ENCODE results near the gene NCAPD3. TPM values are rescaled to one million over a fixed set of nuclear protein-coding genes. Genes with fewer than 3 reads are reported as not detected.
"Not testable (repeated sequence)": the region's sequence is repeated elsewhere in the genome, so short reads cannot be mapped to it uniquely, and the experiment has no call there.

NCAPD3 gene
- polyA plus RNA-seq, 12 donors, result 10.3 to 25.8 (median 18.5) TPM; not detected in 1

DNA sequence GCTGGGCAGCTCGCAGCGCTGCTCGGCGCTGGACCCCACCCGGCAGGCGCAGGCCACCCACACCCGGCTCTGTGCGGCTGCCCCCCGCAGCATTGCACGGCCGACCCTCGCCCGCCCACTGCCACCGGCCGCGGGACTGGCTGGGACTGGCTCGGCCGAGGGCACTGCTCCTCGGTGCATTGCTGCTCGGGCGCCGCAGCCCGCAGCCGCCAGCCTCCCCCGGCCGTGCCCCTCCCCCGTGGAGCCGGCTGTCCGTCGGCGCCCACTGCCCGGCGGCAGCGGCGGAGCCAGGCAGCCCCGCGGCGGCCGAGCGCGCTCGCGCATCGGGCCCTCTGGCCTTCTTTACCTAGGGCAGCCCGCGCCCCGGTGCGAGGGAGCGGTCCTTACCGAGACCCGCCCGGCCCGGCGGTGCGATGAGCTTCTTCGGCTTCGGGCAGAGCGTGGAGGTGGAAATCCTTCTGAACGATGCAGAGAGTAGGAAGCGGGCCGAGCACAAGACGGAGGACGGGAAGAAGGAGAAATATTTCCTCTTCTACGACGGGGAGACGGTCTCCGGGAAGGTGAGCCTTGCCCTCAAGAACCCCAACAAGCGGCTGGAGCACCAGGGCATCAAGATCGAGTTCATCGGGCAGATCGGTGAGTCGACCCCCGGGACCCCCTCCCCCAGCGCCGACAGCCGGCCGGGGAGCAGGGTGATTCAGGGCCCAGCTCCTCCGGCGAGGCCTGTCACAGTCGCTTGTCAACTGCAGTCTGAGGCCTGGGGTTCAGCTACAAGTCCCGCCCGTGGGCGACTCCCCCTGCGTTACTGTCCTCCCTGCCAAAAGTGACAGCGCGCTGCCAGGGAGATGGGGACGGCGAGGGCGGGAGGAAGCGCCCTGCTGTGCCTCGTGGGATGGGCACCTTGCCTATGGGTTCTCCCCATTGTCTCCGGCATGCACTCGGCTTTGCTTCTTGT is 1.2 kb upstream of the NCAPD3 start:
- DNase-seq, result peak; percentile 21

DNA sequence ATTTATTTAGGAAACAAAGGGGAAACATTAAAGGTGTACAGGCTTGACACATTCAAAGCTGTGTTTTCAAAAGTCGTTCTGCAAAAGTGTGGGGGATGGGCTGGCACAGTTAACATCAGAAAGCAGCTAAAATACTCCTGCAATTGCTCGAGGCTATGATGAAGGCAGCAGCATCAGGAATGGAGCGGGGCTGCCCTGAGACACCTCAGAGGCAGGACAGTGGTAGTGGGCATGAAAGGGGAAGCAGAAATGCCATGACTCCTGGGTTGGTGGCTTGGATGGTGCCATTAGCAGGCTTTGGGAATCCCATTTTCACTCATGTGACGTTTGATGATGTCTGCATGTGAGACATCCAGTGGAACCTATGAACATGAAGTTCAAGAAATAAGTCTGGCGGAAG is 646 bp downstream of the NCAPD3 start:
- no peak for DNase-seq

DNA sequence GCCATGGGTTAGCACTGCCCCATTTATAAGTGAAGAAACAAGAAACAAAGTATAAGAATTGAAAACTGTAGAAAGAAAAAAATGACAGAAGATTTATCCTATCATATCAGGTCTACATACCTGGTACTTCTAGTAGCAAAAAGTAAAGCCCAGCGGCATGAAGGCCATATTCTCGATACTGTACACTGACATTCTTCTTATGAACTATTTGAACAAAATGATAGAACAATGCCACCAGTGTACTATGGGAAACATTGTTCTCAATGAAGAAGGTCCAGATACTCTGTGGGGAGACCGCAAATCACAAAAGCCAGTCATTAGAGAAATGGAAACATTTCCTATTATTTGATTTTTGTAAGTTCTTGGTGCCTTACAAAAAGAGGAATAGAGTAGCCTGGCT is 7.0 kb downstream of the NCAPD3 start:
- DNase-seq, result no peak

DNA sequence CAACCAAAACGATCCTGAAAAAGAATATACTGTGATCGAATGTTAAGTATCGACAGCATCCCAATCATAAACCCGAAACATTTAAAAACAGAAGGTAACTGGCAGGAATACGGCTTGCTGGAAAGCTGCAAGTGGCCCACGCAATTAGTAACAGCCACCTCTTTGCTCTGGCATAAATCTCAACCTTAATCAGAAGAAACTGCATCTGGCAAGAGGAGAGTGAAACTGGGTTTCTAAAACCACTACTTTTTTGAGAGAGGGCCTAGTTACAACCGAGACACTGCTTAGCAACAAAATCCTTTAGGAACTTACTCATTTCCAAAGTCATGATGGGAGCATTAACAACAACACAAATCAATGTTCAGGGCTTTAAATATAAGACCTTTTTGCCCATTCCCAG is 7.9 kb downstream of the NCAPD3 start:
- DNase-seq, result no peak

DNA sequence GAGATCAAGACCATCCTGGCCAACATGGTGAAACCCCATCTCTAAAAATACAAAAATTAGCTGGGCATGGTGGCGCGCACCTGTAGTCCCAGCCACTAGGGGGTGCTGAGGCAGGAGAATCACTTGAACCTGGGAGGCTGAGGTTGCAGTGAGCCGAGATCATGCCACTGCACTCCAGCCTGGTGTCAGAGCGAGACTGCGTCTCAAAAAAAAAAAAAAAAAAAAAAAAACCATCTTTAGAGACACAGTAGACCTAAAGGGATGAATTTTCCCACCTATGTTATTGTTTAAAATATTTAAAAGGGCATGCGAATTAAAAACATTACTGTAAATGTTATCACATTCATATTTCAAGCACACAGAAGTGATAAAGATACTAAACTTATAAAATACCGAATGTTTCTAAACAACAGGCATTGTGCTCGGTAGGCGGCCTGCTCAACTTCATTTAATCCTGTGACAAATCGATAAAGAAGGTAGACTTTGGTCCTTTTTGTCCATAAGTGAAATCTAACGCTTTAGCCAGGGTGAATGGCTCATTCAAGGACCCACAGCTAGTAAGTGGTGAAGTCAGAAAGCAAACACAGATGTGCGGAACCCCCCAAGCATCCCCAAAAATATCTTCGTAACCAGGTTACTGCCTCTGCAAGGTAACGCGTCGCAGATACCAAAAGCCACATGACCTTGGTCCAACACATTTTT is 16.1 kb downstream of the NCAPD3 start:
- no peak for DNase-seq

DNA sequence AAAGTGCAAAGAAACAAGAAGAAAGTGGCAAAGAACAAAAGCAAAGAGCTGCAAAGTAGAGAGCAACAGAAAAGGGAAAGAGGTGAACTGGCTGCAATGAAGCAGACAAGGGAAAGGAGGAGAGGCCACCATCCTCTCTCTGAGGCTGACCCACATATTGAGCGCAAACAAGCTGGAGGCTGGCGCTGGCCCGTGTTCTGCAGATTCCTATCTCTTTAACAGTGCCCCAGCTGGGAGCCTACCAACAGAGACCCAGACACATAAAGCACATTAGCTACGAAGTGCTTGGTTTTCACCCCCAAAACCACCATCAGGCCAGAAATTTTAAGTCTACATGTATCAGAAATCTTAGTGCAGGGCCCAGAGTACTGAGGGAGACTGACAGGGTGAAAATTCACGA is 17.6 kb downstream of the NCAPD3 start:
- no peak for DNase-seq

DNA sequence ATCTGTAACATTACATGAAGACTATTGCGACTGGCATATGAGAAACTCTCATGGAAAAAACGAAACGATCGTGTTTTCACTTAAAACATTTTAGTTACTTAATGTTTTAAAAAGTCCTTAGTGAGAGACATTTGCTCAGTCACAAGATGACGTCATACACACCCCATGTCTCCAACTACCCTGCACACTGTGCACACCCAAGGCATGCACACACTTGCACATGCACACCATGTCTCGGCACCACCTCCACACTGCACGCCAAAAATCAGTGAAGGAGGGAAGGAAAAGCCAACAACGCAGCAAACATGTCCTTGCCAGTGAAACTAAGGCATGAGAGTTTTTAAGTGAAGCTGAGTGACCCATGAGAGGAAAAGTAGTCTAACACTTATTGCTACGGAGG is 18.0 kb downstream of the NCAPD3 start:
- DNase-seq, result no peak

DNA sequence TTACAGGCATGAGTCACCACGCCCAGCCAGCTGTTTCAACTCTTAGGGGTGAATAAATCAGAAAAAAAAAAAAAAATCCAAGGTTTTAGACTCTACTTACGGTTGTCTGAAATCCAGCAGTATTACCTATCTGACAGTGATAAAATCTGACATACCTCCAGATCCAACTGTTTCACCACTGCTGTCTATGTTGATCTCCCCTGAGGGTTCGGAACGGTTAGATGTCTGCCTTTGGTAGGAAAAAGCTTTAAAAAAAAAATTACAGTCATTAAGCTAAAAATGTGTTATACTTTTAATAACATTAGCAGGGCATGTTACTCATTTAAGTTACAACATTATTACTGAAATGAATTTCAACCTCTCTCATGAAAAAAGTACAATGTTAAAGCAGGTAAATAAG is 21.1 kb downstream of the NCAPD3 start:
- DNase-seq, result no peak

DNA sequence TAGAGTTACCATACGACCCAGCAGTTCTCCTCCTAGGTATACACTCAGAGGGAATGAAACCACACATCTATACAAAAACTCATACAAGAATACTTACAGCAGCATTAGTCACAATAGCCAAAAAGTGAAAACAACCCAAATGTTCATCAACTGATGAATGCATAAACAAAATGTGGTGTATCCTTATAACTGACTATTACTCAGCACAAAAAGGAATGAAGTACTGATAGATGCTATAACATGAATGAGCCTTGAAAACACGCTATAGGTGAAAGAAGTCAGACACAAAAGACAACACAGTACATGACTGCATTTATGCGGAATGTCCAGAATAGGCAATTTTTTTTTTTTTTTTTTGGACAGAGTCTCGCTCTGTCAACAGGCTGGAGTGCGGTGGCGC is 23.1 kb downstream of the NCAPD3 start:
- DNase-seq, result no peak

DNA sequence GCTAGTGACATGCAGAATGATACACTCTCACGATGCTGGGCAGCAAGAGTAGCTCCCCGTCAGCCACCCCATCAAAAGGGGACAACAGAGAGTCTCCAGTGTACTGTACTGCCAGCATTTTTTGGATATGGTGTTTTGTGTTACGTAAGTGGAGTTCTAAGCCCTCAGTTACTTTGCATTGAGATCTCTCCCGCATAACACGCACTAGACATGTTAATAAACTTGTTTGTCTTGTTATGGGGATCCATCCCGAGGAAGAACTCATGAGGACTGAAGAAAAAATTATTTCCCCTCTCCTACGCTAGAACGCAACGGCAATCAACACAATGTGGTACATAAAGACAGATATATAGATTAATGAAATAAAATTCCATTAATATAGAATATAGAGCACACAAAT is 24.2 kb downstream of the NCAPD3 start:
- DNase-seq, result no peak

DNA sequence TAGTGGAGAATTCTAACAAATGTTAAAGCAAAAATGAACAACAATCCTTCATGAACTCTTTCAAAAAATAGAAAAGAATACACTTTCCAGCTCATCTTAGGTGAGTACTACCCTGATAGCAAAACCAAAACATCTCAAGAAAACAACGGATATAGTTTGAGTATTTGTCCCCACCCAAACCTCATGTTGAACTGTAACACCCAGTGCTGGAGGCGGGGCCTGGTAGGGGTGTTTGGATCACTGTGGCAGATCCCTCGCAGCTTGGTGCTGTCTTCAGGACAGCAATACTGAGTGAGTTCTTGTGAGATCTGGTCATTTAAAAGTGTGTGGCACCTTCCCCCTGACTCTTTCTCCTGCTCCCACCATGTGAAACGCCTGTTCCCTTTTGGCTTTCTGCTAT is 27.0 kb downstream of the NCAPD3 start:
- DNase-seq, result no peak

DNA sequence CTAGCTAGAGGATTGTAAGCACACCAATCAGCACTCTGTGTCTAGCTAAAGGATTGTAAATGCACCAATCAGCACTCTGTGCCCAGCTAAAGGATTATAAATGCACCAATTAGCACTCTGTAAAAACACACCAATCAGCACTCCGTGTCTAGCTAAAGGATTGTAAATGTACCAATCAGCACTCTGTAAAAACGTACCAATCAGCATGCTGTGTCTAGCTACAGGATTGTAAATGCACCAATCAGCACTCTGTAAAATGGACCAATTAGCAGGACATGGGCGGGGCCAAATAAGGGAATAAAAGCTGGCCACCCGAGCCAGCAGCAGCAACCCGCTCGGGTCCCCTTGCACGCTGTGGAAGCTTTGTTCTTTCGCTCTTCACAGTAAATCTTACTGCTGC is 35.7 kb downstream of the NCAPD3 start:
- not testable (repeated sequence) for DNase-seq

DNA sequence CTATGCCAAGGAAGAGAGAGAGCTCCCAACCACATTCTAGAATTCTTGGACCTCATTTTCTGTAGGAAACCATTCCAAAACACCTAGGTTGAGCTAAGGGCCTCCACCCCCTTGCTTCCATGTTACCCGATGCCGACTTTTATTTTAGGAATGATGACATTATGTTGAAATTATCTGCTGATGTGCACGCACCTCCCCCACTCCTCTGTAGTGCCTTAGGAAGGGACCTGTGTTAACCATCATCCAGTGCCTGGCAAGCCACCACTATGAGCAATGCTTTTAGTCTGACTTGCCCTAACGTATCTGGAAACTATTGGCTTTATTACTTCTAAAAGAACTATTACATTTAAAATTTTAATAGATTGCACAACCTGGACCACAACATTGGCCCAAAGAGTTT is 42.1 kb downstream of the NCAPD3 start:
- peak; percentile 3 for DNase-seq

DNA sequence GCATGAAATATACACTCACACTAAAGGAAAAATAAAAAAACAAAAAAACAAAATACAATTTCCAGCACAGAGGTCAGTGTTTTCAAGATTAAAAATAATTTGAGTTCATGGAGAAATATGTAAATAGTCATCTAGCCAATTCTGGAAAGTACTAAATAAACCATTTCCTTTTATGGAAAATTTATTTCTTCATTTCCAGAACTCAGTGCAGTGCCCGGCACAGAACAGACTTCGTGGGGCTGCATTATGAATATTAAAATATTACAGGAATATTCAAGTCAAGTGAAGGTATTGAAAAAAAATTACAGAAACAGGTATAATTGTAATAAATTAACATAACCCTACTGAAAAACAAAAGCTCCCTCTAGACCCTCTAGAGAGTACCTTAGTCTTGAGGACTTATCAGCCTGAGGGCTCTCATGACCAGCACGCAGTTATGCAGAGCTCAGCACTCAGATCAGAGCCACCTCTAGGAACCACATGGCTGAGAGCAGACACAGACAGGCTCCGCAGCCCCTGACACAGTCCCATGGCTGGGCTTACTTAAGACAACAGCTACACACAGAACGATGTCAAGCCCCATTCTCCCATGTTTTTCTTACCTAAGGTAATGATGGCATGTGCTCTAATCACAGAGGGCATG is 45.6 kb downstream of the NCAPD3 start:
- DNase-seq, result no peak

DNA sequence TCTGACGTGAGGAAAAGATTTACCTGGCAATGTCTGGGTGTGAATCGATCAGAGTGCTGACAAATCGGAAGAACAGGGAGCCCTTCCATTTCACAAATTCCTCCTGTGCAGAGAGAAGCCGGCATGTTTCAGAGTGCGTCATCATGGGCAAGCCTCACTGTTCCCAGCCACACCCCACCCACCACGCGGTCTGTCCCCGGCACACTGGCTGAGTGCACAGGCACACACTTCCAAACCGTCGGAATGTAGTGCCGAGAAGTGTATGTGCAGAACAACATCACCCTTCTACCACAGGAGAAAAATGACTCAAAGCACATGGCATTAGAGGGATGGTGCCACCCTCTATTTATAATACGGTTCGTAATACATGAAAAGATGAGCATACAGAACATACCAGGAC is 47.5 kb downstream of the NCAPD3 start:
- no peak for DNase-seq

DNA sequence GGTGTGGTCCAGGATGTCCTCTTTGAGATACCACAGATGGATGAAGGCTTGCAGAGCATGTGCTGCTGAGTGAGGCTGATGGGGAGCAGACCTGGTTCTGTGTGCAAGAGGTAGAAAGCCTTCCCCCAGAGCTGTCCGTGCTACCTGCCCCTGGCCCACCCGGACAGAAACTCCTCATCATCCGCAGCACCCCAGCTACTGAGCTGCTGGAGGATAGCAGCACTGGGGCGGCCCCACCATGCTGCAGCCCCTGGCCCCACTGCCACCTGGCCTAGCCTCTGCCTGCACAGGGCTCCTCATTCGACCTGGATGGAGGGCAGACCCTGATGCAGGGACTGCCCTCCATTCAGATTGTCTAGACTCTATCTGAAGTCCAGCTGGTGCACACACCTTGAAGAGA is 50.5 kb downstream of the NCAPD3 start:
- DNase-seq, result no peak

DNA sequence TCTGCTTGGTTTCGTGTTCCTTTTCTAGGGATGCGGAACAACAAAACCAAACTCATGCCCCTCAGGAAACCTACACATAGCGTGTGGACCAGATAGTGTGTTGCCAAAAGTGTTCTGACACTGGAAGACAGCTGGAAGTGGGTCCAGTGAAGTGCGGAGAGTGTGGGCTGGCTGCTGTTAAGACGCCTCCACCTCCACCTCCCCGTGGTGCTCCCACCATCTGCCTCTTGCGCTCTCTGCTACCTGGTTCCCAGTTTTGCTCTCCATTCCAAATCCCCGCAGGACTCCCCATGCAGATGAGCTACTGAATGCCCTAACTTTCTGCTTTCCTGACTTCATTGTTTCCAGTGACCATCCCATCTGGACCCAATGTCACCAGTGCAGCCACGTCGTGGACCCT is 51.8 kb downstream of the NCAPD3 start:
- DNase-seq, result no peak

DNA sequence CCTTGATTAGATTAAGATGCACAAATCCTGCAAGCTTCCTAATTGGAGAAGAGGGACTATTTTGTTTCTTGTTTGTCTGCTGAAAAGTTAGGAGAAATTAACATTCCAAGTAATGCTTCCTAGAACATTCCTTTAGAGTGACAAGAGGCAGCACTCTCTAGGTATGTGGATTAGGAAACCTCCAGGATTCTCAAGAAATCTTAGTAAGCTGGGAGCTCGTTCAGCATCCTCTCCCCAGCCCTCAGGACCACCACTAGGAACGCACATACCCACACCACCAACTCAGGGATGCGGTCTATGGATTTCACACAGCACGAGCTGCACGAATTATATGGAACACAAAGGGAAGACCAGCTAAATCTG is 52.9 kb downstream of the NCAPD3 start:
- no peak for DNase-seq

DNA sequence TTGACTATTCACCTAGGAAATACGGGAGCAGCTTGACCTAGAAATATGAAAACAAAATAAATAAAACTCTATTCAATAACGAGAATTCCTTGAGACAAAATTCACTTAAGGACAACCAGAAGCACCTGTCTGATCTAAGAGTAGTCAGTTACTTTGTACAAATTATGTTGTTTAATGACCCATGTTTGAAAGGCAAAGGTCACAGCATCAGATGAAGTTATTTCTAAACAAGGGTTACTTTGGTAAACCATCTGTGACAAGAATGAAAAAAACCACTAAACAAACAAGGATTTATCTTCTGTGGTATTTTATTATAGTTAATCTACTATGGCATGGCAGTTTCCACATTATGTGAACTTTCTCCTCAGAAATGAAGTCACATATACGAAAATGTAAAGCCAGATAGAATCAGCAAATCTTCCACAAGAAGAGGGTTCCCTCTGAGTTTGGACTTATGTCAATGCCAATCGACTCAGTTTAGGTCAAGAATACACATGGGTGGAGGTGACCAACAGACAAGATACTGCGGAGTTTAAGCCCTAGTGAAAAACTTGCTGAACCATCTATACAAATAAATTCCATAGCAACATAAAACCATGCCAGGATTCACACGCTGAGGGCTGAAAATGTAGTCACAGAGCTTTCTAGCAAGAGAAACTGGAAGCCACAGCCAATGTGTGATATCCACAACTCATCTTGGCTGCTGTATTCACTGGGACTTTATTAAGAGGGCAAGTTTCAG is 53.4 kb downstream of the NCAPD3 start:
- no peak for DNase-seq

DNA sequence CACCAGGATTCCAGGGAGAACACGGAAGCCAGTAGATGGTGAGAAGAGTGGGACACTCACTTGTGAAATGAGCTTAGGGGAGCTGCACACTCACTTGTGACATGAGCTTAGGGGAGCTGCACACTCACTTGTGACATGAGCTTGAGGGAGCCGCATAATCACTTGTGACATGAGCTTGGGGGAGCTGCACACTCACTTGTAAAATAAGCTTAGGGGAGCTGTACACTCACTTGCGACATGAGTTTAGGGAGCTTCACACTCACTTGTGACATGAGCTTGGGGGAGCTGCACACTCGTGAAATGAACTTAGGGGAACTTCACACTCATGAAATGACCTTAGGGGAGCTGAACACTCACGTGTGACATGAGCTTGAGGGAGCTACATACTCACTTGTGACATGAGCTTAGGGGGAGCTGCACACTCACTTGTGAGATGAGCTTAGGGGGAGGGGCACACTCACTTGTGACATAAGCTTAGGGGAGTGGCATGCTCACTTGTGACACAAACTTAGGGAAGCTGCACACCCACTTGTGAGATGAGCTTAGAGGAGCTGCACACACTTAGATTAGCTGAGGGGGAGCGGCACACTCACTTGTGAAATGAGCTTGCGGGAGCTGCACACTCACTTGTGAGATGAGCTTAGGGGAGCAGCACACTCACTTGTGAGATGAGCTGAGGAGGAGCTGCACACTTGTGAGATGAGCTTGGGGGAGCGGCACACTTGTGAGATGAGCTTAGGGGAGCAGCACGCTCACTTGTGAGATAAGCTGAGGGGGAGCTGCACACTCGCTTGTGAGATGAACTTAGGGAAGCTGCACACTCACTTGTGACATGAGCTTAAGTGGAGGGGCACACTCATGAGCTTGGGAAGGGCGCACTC is 59.0 kb downstream of the NCAPD3 start:
- no peak for DNase-seq

DNA sequence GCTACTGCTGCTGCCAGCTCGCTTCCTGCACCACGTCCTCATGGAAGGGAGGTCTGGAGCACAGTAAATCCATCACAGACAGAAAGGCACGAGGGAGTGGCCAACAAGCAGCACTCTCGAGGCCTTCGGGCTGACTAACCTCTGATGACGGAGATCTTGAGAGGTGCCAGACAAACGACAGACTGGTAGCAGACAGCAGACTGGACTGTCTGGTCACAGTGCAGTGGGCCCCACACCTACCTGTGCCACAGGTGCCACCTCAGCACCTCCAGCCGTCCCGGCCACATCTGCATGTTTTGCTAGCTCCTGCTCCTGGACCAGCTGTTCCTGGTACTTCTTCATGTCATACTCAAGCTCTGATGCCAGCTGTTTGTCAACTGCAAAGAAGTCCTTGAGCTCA is 64.1 kb downstream of the NCAPD3 start:
- DNase-seq, result no peak

All from muscle of arm (tissue), 12 donors.